HG02759 (cell line): ENCODE results near the gene SRRM5.
"Not testable (repeated sequence)": the region's sequence is repeated elsewhere in the genome, so short reads cannot be mapped to it uniquely, and the experiment has no call there.

Experiments
- ATAC-seq: cut with Tn5 transposase; IDR thresholded peaks from one replicate; pipeline ENCODE4 v1.9.1; 2021; ENCODE audit warnings: mild to moderate bottlenecking, moderate library complexity; ENCODE audit not compliant: unreplicated experiment

Gene SRRM5

GRCh38 chr19:43589678-43590077, 22.2 kb upstream of the SRRM5 start:
- ATAC-seq: no peak

GRCh38 chr19:43591904-43592772, 19.8 kb upstream of the SRRM5 start:
- no peak for ATAC-seq

- no peak for ATAC-seq
These were observed 19.0 kb upstream of the SRRM5 start for GRCh38 chr19:43592800-43593350.

GRCh38 chr19:43594081-43594697, 17.7 kb upstream of the SRRM5 start:
- no peak for ATAC-seq

GRCh38 chr19:43594710-43595604, 16.9 kb upstream of the SRRM5 start:
- ATAC-seq: peak; percentile 33

- peak; percentile 9 for ATAC-seq
These were observed 16.3 kb upstream of the SRRM5 start for GRCh38 chr19:43595605-43595998.

- peak; percentile 89 for ATAC-seq
These were observed 15.7 kb upstream of the SRRM5 start, which contains the start of the genes IRGQ and ZNF576 for GRCh38 chr19:43595999-43596841. IRGQ (minus strand) TSS chr19:43596134; CDS start chr19:43595338, 796 bp downstream. ZNF576 (plus strand) TSS chr19:43596595; CDS start chr19:43597109, 514 bp downstream.

- no peak for ATAC-seq
These were observed 14.9 kb upstream of the SRRM5 start for GRCh38 chr19:43596842-43597461.

- no peak for ATAC-seq
These were observed 14.0 kb upstream of the SRRM5 start for GRCh38 chr19:43597876-43598275.

GRCh38 chr19:43598445-43599240, 13.2 kb upstream of the SRRM5 start:
- ATAC-seq: no peak

GRCh38 chr19:43599635-43600295, 12.1 kb upstream of the SRRM5 start:
- ATAC-seq: no peak

GRCh38 chr19:43600326-43600725, 11.6 kb upstream of the SRRM5 start:
- not testable (repeated sequence) for ATAC-seq

- ATAC-seq: no peak
These were observed 5.9 kb upstream of the SRRM5 start for GRCh38 chr19:43605875-43606568.

GRCh38 chr19:43606569-43607229, 5.2 kb upstream of the SRRM5 start:
- no peak for ATAC-seq

GRCh38 chr19:43607238-43608205, 4.4 kb upstream of the SRRM5 start:
- ATAC-seq: no peak

GRCh38 chr19:43609872-43610271, 2.0 kb upstream of the SRRM5 start:
- no peak for ATAC-seq
